ENCODE data around the gene SLC9C2.

GRCh38 chr1:173527151-173527826, 75.6 kb downstream of the SLC9C2 start:
- TF ChIP-seq CTCF (IDR thresholded peaks at IDR 0.05 in 4 of 5, conservative IDR thresholded peaks at IDR 0.05 in 1 of 5) = no peak
- no peak for TF ChIP-seq POLR2A (IDR thresholded peaks at IDR 0.05)
